A549 (cell line): ENCODE results near the gene ADD1.

Experiments
- CBX8 ChIP-seq: fragments of 200-600 bp; sonication (generic); IDR thresholded peaks from 2 replicates; pipeline ENCODE4 v1.6.1; 2016
- CTCF ChIP-seq: fragments of >200 bp; sonication (Bioruptor Twin); formaldehyde crosslinking; IDR thresholded peaks from 3 replicates; pipeline ENCODE4 v1.5.1; 2016
- EP300 ChIP-seq, 2 experiments: fragments of >200 bp; sonication (Bioruptor Twin); formaldehyde crosslinking; IDR thresholded peaks; 2 replicates in 1 of 2; 3 replicates in 1 of 2; pipeline ENCODE4 v1.6.1; 2016 to 2017
- JUN ChIP-seq, 2 experiments: fragments of >200 bp; sonication (Bioruptor Twin); formaldehyde crosslinking; IDR thresholded peaks; 2 replicates in 1 of 2; 3 replicates in 1 of 2; pipeline ENCODE4 v1.6.1; 2016 to 2017
- NR3C1 ChIP-seq: fragments of >200 bp; sonication (Bioruptor Twin); formaldehyde crosslinking; IDR thresholded peaks from 3 replicates; pipeline ENCODE4 v1.6.1; 2017
- POLR2A ChIP-seq: IDR thresholded peaks from 2 replicates; pipeline ENCODE4 v1.6.1; 2012; ENCODE audit warnings: mild to moderate bottlenecking, low read length
- RAD21 ChIP-seq, 2 experiments: fragments of >200 bp in 1 of 2; sonication (Bioruptor Twin) in 1 of 2; formaldehyde crosslinking in 1 of 2; IDR thresholded peaks in 1 of 2; conservative IDR thresholded peaks in 1 of 2; 2 replicates in 1 of 2; 3 replicates in 1 of 2; pipeline ENCODE4 v1.6.1; 2012 to 2018; ENCODE audit warnings: inconsistent platforms in 1 of 2
- RFX5 ChIP-seq: fragments of 450-650 bp; IDR thresholded peaks from 2 replicates; pipeline ENCODE4 v1.7.1; 2014; ENCODE audit warnings: antibody characterized with exemption, mild to moderate bottlenecking, moderate library complexity
- USF2 ChIP-seq: fragments of 450-650 bp; IDR thresholded peaks from 2 replicates; pipeline ENCODE4 v1.6.1; 2014; ENCODE audit warnings: antibody characterized with exemption
- TF ChIP-seq, protein P1 (sequence below): fragments of 150-350 bp; IDR thresholded peaks from 2 replicates; pipeline ENCODE4 v1.6.1; 2014; ENCODE audit warnings: low read depth, mild to moderate bottlenecking, low read length
- TF ChIP-seq, protein P2 (sequence below): fragments of 200-600 bp; sonication (generic); IDR thresholded peaks from 2 replicates; pipeline ENCODE4 v1.6.1; 2016; ENCODE audit warnings: antibody characterized with exemption, mild to moderate bottlenecking, moderate library complexity

- TF ChIP-seq POLR2A (no peak), CTCF (no peak), CBX8 (no peak), USF2 (no peak), EP300 (IDR thresholded peaks at IDR 0.05) (no peak), JUN (IDR thresholded peaks at IDR 0.05) (no peak), RFX5 (no peak), NR3C1 (no peak), RAD21 (conservative IDR thresholded peaks at IDR 0.05 in 1 of 2, IDR thresholded peaks at IDR 0.05 in 1 of 2) (no peak)
- TF ChIP-seq, protein P1, sequence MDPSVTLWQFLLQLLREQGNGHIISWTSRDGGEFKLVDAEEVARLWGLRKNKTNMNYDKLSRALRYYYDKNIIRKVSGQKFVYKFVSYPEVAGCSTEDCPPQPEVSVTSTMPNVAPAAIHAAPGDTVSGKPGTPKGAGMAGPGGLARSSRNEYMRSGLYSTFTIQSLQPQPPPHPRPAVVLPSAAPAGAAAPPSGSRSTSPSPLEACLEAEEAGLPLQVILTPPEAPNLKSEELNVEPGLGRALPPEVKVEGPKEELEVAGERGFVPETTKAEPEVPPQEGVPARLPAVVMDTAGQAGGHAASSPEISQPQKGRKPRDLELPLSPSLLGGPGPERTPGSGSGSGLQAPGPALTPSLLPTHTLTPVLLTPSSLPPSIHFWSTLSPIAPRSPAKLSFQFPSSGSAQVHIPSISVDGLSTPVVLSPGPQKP = no peak
- TF ChIP-seq, protein P2, sequence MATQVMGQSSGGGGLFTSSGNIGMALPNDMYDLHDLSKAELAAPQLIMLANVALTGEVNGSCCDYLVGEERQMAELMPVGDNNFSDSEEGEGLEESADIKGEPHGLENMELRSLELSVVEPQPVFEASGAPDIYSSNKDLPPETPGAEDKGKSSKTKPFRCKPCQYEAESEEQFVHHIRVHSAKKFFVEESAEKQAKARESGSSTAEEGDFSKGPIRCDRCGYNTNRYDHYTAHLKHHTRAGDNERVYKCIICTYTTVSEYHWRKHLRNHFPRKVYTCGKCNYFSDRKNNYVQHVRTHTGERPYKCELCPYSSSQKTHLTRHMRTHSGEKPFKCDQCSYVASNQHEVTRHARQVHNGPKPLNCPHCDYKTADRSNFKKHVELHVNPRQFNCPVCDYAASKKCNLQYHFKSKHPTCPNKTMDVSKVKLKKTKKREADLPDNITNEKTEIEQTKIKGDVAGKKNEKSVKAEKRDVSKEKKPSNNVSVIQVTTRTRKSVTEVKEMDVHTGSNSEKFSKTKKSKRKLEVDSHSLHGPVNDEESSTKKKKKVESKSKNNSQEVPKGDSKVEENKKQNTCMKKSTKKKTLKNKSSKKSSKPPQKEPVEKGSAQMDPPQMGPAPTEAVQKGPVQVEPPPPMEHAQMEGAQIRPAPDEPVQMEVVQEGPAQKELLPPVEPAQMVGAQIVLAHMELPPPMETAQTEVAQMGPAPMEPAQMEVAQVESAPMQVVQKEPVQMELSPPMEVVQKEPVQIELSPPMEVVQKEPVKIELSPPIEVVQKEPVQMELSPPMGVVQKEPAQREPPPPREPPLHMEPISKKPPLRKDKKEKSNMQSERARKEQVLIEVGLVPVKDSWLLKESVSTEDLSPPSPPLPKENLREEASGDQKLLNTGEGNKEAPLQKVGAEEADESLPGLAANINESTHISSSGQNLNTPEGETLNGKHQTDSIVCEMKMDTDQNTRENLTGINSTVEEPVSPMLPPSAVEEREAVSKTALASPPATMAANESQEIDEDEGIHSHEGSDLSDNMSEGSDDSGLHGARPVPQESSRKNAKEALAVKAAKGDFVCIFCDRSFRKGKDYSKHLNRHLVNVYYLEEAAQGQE = no peak
Observed at GRCh38 chr4:2839060-2839459, 4.6 kb upstream of the ADD1 start.
